Peyer's patch (tissue), 4 donors: Measurements from ENCODE around the gene CDH4. TPM values are rescaled to one million over a fixed set of nuclear protein-coding genes. Genes with fewer than 3 reads are reported as not detected.

Source experiments
- DNase-seq, 3 donors: peaks; one replicate each; pipeline ENCODE4 v3.0.0-alpha.2; 2017 to 2019
- H3K27ac ChIP-seq, 4 donors: fragments of 200-600 bp; sonication (generic); one replicate each; pipeline ENCODE4 v1.5.1; 2016 to 2019
- H3K27me3 ChIP-seq, 2 donors: fragments of 200-600 bp; sonication (generic); one replicate each; pipeline ENCODE4 v1.5.1; 2019
- H3K36me3 ChIP-seq, 3 donors: fragments of 200-600 bp; sonication (generic); one replicate each; pipeline ENCODE4 v1.5.1; 2016 to 2019
- H3K4me1 ChIP-seq, 4 donors: fragments of 200-600 bp; sonication (generic); one replicate each; pipeline ENCODE4 v1.5.1; 2016 to 2019
- H3K4me3 ChIP-seq, 4 donors: fragments of 200-600 bp; sonication (generic); 1 replicate in 3 of 4; 2 replicates in 1 of 4; pipeline ENCODE4 v1.5.1; 2016 to 2019; ENCODE audit warnings: mild to moderate bottlenecking in 1 of 4
- H3K9me3 ChIP-seq, 4 donors: fragments of 200-600 bp; sonication (generic); one replicate each; pipeline ENCODE4 v1.5.1; 2016 to 2019; ENCODE audit warnings: mild to moderate bottlenecking in 1 of 4
- CTCF ChIP-seq, 6 experiments: fragments of 450-650 bp in 4 of 6; fragments of 200-600 bp in 2 of 6; sonication (generic) in 1 of 6; IDR thresholded peaks; one replicate each; pipeline ENCODE4 v1.5.1; 2017 to 2019; ENCODE audit warnings: antibody characterized with exemption in 6 of 6, mild to moderate bottlenecking in 3 of 6, moderate library complexity in 1 of 6
- POLR2A ChIP-seq, 2 donors: fragments of 450-650 bp; IDR thresholded peaks; one replicate each; pipeline ENCODE4 v1.5.1; 2017; ENCODE audit warnings: antibody characterized with exemption in 2 of 2, mild to moderate bottlenecking in 2 of 2, moderate library complexity in 2 of 2
- total RNA-seq, 4 donors: library from RNA; depleted of rRNA; stranded (reverse); fragments of >200 nt; gene quantifications; one replicate each; pipeline ENCODE4 v1.1.0, GENCODE V29; 2016

Gene CDH4
- total RNA-seq, 4 donors from 2014 or later = 0.27 TPM; not detected in 3

DNA sequence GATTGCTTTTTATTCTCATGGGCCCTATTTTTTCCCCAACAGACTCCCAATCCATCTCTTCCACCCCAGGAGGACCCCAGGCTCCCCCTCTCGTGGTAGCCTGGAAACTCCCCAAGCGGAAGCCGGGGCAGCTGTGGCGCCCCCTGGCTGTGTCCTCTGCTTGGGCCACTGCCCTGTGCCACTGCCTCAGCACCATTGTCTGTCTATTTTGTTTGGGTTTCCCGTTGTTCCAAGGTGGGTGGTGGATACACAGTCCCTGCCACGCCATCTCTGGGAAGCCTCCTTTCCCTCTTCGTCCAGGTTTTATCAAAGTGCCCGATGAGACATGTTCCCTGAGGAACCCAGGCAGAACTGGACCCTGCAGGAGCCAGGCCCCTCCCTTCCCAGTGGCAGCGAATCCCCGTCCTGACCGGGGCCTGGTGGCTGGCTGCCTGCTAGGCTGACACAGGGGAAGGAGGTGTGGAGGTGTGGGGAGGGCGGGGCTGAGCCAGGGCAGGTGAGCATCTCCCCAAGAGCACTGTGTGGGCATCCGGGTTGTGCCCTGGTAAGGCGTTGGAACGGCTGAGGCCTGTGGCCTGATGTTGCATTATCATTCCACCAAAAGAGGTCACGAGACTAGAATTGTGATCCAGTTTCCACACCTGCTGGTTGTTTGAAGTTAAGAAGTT, 228.2 kb downstream of the CDH4 start:
- no peak for TF ChIP-seq POLR2A (IDR thresholded peaks at IDR 0.05)
- no peak for TF ChIP-seq CTCF (IDR thresholded peaks at IDR 0.05)
- Histone ChIP-seq H3K4me3 (no peak overlapping the region), H3K4me1 (no peaks in the 10 kb centered on the region), H3K27me3 (no peaks in the 10 kb centered on the region), H3K36me3 (no peaks in the 10 kb centered on the region), H3K9me3 (no peaks in the 10 kb centered on the region), H3K27ac (no peak overlapping the region)
- no peak for DNase-seq

- H3K4me1 ChIP-seq = no peaks in the 10 kb centered on the region
- no peaks in the 10 kb centered on the region for H3K9me3 ChIP-seq
- H3K36me3 ChIP-seq = no peaks in the 10 kb centered on the region
- no peak overlapping the region for H3K4me3 ChIP-seq
- no peak for TF ChIP-seq POLR2A (IDR thresholded peaks at IDR 0.05)
- no peak for TF ChIP-seq CTCF (IDR thresholded peaks at IDR 0.05)
- DNase-seq = no peak
- no peaks in the 10 kb centered on the region for H3K27me3 ChIP-seq
- no peak overlapping the region for H3K27ac ChIP-seq
Observed at GRCh38 chr20:61482056-61482887, 230.2 kb downstream of the CDH4 start.

DNA sequence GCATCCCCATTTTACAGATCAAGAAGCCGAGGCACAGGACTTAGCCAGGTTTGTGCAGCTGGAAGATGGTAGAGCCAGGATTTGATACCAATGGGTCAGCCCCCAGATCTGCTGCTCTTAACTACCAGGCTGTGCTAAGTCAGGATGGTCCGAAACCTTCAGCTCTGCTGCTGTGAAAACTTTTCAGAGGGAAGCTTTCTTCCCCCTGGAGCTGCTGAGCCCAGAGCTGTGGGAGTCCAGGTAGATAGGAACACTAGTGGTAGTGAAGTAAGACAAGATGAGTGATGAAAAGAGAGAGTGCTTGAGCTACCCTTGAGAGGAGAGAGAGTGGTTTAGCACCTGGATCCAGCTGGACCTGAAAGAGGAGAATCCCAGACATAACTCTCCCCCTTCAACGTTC, 230.8 kb downstream of the CDH4 start:
- H3K4me1 ChIP-seq = no peaks in the 10 kb centered on the region
- no peaks in the 10 kb centered on the region for H3K36me3 ChIP-seq
- H3K27me3 ChIP-seq = no peaks in the 10 kb centered on the region
- no peak for DNase-seq
- no peaks in the 10 kb centered on the region for H3K9me3 ChIP-seq
- no peak overlapping the region for H3K4me3 ChIP-seq
- no peak overlapping the region for H3K27ac ChIP-seq
- TF ChIP-seq CTCF (IDR thresholded peaks at IDR 0.05) (no peak), POLR2A (IDR thresholded peaks at IDR 0.05) (no peak)

DNA sequence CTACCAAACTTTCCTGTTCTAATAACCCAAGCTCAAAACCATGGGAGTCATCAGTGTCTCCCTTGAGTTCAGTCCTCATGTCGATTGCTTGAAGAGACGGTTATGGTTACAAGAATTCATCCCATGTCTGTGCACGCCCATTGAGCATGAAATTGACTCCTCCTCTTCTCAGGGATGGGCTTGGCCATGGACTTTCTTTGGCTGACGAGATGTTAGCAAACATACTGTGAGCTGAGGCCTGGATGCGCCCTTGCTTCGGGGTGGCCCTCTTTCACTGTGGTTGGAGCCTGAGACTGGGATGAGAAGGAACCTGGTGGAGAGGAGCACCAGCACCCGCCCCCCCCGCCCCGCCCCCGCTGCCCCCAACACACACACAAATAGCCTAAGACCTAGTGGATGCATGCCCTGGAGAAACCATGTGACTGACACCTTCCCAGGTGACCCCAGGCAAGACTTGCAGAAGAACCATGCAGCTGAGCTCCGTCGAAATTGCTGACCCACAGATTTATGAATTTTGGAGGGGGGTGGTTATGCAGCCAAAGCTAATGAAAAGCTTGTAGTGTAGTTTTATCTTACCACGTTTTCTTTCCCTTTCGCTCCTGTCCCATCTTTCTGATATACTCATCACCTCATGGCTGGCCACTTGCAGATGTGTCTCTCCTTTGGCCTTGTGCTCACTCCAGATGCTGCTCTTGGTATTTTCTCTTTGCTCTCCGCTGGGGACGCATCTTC, 231.4 kb downstream of the CDH4 start:
- Histone ChIP-seq H3K4me3 (no peak overlapping the region), H3K27me3 (no peaks in the 10 kb centered on the region), H3K36me3 (no peaks in the 10 kb centered on the region), H3K9me3 (no peaks in the 10 kb centered on the region), H3K27ac (no peak overlapping the region), H3K4me1 (no peaks in the 10 kb centered on the region)
- no peak for DNase-seq
- TF ChIP-seq POLR2A (IDR thresholded peaks at IDR 0.05) = no peak
- TF ChIP-seq CTCF (IDR thresholded peaks at IDR 0.05) = no peak

GRCh38 chr20:61486198-61486597, 234.1 kb downstream of the CDH4 start:
- H3K27ac ChIP-seq = no peak overlapping the region
- H3K27me3 ChIP-seq = no peaks in the 10 kb centered on the region
- no peak overlapping the region for H3K4me3 ChIP-seq
- no peaks in the 10 kb centered on the region for H3K9me3 ChIP-seq
- DNase-seq = no peak
- TF ChIP-seq CTCF (IDR thresholded peaks at IDR 0.05) (no peak), POLR2A (IDR thresholded peaks at IDR 0.05) (no peak)
- H3K36me3 ChIP-seq = no peaks in the 10 kb centered on the region
- no peaks in the 10 kb centered on the region for H3K4me1 ChIP-seq
